Cardiac muscle cell (in vitro differentiated cells and primary cell): ENCODE results near the gene CRADD. TPM values are rescaled to one million over a fixed set of nuclear protein-coding genes. Genes with fewer than 3 reads are reported as not detected.

Experiments used
- DNase-seq, 2 donors: peaks; one replicate each; pipeline versions ENCODE4 v3.0.0 to v3.0.0-alpha.2; 2010 to 2017; ENCODE audit warnings: low read depth in 1 of 2, low spot score in 1 of 2
- H3K27ac ChIP-seq: fragments of 200-600 bp; sonication (generic); 2 replicates; pipeline ENCODE4 v1.5.1; 2016
- H3K27me3 ChIP-seq: fragments of 200-600 bp; sonication (generic); 2 replicates; pipeline ENCODE4 v1.6.0; 2016; ENCODE audit warnings: control low read depth
- H3K36me3 ChIP-seq: fragments of 200-600 bp; sonication (generic); 2 replicates; pipeline ENCODE4 v1.5.1; 2016; ENCODE audit warnings: control low read depth
- H3K4me1 ChIP-seq: fragments of 200-600 bp; sonication (generic); 2 replicates; pipeline ENCODE4 v1.8.1; 2017; ENCODE audit warnings: low read depth, mild to moderate bottlenecking, mixed run types
- H3K4me3 ChIP-seq: fragments of 200-600 bp; sonication (generic); 2 replicates; pipeline ENCODE4 v1.5.1; 2016; ENCODE audit warnings: mild to moderate bottlenecking
- H3K9me3 ChIP-seq: fragments of 200-600 bp; sonication (generic); 2 replicates; pipeline ENCODE4 v1.5.1; 2017; ENCODE audit warnings: low read depth, mild to moderate bottlenecking, control low read depth
- polyA plus RNA-seq: library from polyadenylated mRNA; unstranded; fragments of >200 nt; fragmentation: Nextera tagmentation; extraction: Ambion mirVana; gene quantifications from 2 replicates; pipeline ENCODE4 v1.2.1, GENCODE V29; 2016
- total RNA-seq: library from RNA; depleted of rRNA; stranded (reverse); fragments of >200 nt; gene quantifications from 2 replicates; pipeline ENCODE4 v1.2.3, GENCODE V29; 2016
- TF ChIP-seq, protein P1 (sequence below): IDR thresholded peaks from 2 replicates; pipeline ENCODE4 v1.5.1; 2012; ENCODE audit warnings: low read depth, mild to moderate bottlenecking, low read length

The CRADD gene
- total and polyA plus RNA-seq, 2 experiments from 2014 or later: 13.8 to 37.9 TPM

DNA sequence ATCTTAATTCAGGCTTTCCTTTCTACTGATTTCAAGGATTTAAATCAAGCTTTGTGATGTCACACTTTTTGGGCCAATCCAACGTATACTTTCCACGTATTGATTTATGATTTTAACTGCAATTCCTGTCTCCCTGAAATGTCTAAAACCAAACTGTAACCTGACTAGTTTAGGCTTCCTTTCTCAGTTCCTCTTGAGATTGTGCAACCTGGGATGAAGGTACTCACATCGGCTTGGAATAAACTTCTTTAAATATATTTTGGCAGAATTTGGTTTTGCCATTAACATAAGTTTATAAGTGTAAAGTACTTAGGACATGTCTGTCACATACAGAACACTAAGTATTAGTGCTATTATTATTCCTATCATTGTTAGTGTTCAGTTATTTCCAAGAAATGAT is 224.6 kb downstream of the CRADD start:
- no peaks in the 10 kb centered on the region for H3K27me3 ChIP-seq
- no peak overlapping the region for H3K4me3 ChIP-seq
- no peaks in the 10 kb centered on the region for H3K4me1 ChIP-seq
- no peaks in the 10 kb centered on the region for H3K36me3 ChIP-seq
- H3K9me3 ChIP-seq: no peaks in the 10 kb centered on the region
- TF ChIP-seq, protein P1, sequence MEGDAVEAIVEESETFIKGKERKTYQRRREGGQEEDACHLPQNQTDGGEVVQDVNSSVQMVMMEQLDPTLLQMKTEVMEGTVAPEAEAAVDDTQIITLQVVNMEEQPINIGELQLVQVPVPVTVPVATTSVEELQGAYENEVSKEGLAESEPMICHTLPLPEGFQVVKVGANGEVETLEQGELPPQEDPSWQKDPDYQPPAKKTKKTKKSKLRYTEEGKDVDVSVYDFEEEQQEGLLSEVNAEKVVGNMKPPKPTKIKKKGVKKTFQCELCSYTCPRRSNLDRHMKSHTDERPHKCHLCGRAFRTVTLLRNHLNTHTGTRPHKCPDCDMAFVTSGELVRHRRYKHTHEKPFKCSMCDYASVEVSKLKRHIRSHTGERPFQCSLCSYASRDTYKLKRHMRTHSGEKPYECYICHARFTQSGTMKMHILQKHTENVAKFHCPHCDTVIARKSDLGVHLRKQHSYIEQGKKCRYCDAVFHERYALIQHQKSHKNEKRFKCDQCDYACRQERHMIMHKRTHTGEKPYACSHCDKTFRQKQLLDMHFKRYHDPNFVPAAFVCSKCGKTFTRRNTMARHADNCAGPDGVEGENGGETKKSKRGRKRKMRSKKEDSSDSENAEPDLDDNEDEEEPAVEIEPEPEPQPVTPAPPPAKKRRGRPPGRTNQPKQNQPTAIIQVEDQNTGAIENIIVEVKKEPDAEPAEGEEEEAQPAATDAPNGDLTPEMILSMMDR: no peak
- H3K27ac ChIP-seq: no peak overlapping the region
- no peak for DNase-seq

DNA sequence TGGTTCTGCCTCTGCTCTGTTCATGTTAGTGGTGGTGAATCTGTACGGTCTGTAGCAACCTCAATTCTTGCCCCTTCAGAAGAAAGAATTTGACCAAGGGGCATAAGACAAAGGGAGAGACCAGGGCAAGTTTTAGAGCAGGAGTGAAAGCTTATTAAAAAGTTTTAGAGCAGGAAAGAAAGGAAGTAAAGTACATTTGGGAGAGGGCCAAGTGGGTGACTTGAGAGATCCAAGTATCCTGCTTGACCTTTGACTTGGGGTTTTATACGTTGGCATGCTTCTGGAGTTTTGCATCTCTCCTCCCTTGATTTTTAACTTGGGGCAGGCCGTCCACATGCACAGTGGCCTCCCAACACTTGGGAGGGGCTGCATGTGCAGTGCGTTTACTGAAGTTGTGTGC is 225.0 kb downstream of the CRADD start:
- Histone ChIP-seq H3K4me1 (no peaks in the 10 kb centered on the region), H3K27me3 (no peaks in the 10 kb centered on the region), H3K9me3 (no peaks in the 10 kb centered on the region), H3K36me3 (no peaks in the 10 kb centered on the region), H3K4me3 (no peak overlapping the region), H3K27ac (no peak overlapping the region)
- TF ChIP-seq, protein P1: no peak
- DNase-seq: no peak

DNA sequence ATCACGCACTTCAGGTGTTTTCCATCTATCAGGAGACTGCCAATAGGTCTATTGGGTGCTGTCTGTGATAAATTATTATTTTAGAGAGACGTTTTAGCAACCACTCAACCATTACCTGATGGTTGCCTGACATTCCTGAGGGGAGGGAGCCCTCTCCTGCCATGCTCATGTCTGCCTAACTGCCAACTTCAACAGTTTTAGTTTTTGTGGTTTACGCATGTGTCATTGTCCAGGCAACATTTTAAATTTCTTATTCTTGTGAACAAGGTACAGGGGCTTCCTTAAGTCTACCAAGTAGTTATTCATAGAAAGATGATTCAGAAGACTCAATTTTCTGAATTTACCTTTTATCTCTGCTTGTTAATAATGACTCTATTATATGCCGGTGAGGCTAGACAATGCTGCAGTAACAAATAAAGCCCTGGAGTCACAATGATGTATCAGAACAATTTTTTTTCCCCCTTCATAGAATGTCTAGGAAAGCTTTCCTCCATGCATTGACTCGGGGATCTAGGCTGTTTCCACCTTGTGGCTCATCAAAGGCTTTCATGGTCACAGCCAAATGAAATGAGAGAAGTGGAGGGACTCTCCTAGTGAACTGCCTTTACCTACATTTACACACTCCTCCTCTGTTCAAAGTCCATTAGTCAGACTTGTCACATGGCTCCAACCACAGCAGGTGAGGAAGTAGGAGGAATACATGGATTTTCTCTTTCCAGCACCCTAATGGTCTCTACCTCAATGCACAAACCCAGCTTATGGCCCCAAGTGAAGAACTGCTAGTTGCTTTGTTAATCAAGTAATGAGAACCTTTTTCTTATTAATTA is 225.8 kb downstream of the CRADD start:
- Histone ChIP-seq H3K9me3 (no peaks in the 10 kb centered on the region), H3K36me3 (no peaks in the 10 kb centered on the region), H3K27ac (no peak overlapping the region), H3K27me3 (no peaks in the 10 kb centered on the region), H3K4me1 (no peaks in the 10 kb centered on the region), H3K4me3 (no peak overlapping the region)
- no peak for DNase-seq
- TF ChIP-seq, protein P1: no peak

DNA sequence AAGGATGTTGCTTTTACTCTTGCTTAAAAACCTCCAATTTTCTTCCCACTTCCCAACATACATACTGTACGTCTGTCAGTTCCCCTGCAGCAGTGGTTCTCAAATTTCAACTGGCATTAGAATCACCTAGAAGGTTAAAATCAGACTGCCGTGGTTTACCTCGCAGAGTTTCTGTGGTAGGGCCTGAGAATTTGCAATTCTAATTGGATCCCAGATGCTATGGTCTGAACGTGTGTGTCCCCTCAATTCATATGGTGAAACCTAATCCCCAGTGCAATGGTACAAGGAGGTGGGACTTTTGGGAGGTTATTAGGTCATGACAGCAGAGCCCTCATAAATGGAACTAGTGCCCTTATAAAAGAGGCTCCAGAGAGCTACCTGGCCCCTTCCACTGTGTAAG is 226.9 kb downstream of the CRADD start:
- DNase-seq: no peak
- TF ChIP-seq, protein P1: no peak
- Histone ChIP-seq H3K27me3 (no peaks in the 10 kb centered on the region), H3K4me3 (no peak overlapping the region), H3K9me3 (no peaks in the 10 kb centered on the region), H3K4me1 (no peaks in the 10 kb centered on the region), H3K27ac (no peak overlapping the region), H3K36me3 (no peaks in the 10 kb centered on the region)

DNA sequence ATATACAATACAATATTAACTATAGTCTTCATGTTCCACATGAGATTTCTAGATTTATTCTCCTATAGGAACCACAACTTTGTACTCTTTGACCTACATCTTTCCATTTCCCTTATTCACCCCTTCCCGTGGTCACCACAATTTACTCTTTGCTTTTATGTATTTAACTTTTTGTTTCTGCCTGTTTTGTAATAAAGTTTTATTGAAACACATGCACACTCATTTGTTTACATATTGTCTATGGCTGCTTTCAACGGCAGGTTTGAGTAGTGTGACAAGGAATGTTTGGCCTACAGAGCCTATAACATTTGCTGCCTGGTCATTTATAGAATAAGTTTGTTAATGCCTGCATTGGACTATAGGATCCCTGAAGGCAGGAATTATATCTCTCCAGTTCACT is 231.1 kb downstream of the CRADD start:
- DNase-seq: no peak
- Histone ChIP-seq H3K4me3 (no peak overlapping the region), H3K4me1 (peaks cover 6% of the 10 kb centered on the region), H3K9me3 (no peaks in the 10 kb centered on the region), H3K27me3 (no peaks in the 10 kb centered on the region), H3K27ac (no peak overlapping the region), H3K36me3 (no peaks in the 10 kb centered on the region)
- TF ChIP-seq, protein P1: no peak
